GM12873 (cell line): ENCODE measurements around the gene DIP2B.

ENCODE experiments used
- TF ChIP-seq, protein P1 (sequence below): IDR thresholded peaks from 2 replicates; pipeline ENCODE4 v1.5.1; 2012; ENCODE audit warnings: low read depth, mild to moderate bottlenecking, moderate library complexity, low read length, control low read depth; ENCODE audit not compliant: insufficient read depth; ENCODE audit errors: missing control alignments

DIP2B gene

DNA sequence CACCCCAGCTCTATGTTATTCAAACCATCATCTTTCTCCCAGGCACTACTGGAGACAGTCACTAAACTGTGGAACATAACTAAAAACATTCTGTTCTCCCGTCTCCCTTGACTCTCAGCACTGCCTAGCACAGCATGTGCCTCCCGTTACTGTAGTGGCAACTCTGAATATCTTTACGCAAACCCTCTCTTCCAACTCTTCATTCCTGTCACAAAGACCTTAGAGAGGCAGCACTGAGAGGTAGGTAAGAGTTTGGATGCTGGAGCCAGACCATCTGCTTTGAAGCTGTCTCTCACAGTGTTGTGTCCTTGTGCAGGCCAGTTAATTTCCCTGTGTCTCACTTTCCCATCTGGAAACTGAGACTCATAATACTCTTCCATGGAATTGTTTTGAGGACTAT, 108.1 kb downstream of the DIP2B start:
- TF ChIP-seq, protein P1, sequence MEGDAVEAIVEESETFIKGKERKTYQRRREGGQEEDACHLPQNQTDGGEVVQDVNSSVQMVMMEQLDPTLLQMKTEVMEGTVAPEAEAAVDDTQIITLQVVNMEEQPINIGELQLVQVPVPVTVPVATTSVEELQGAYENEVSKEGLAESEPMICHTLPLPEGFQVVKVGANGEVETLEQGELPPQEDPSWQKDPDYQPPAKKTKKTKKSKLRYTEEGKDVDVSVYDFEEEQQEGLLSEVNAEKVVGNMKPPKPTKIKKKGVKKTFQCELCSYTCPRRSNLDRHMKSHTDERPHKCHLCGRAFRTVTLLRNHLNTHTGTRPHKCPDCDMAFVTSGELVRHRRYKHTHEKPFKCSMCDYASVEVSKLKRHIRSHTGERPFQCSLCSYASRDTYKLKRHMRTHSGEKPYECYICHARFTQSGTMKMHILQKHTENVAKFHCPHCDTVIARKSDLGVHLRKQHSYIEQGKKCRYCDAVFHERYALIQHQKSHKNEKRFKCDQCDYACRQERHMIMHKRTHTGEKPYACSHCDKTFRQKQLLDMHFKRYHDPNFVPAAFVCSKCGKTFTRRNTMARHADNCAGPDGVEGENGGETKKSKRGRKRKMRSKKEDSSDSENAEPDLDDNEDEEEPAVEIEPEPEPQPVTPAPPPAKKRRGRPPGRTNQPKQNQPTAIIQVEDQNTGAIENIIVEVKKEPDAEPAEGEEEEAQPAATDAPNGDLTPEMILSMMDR: no peak

DNA sequence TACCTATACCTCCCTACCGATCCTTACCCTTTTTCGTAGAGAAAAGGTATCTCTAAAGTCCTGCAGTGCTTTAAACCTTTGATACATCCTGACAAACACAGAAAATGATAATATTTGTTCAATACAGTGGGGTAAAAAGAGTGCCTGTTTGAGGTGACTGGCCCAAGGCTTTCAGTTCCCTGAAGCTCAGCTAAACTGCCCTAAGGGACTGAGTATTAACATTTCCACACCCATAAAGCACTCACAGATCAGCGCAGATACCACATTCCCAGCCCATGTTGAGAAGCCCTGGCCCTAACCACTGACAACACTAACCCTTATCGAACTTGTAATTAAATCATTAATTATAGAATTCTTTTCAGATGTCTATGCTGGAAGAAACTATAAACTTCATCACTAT, 108.7 kb downstream of the DIP2B start:
- TF ChIP-seq, protein P1: no peak

DNA sequence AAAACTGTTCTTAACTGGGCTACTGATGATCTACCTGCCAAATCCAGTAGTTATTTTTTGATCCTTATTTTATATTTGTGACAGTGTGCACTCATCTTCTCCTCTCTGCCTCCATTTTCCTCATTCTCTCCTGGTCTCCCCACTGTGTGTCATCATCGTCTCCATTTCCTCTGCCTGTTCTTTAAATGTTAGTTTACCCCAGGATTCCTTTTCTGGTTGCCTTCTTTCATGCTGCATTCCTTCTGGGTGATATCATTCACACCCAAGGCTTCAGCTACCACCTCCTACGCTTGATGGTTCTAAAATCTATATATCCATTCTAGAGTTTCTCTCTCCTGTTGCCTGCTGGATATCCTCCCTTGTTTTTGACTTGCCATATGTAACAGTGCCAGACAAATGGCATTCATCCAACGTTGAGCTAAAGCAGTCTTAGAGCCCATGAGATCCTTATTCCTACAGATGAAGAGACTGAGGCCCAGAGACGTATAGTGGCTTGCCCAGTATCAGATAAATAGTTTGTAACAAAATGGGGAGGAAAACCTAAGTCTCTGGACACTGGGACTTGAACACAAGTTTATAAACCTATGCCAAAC, 109.5 kb downstream of the DIP2B start:
- TF ChIP-seq, protein P1: no peak

DNA sequence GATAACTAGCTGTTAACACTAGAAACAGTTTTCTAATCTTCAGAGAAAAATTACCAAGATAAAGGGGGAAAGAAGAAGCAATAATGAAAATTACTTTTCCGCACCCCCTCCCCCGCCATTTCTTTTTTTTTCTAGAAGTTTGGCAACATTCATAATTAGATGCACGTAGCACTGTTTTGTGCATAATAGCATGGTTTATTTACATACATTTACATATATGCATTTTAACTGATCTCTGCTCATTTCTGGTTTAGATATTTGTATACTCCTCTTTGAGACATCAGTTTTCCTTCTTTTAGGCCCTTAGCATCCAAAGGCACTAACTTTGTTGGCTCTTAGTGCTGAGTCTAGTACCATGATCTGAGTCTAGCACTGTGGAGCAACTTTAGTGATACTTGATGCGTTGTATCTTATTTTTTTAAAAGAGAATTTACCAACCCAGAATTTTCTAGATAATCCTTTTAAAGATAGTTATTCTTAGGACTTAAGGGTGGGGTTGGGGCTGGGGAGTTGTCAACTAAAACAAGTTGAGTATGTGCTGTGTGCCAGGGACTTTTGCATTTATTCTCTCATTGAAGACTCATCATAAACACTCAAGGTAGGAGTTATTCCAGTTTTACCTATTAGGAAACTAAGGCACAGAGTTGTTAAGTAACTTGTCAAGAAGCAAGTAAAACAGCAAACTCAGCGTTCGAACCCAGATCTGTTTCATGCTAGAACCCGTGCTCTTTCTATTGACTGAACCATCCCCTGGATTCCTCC, 110.5 kb downstream of the DIP2B start:
- TF ChIP-seq, protein P1: no peak

DNA sequence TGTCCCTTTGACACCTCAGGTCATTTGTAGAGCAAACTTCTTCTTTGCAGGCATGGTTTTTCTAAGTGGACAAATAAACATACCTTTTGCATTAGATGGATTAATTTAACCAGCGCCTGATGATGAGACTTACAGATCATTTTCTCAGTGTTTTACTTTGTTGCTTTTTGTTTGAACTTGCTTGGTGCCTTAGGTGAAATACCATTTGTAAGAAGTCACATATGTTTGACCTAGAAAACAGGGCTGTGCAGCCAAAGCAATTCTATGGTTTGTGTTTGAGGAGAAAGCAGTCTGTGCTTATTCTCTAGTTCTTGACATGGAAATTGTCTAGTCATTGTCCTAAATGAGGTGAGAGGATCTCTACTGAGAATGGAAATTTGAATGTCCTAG, 111.1 kb downstream of the DIP2B start:
- TF ChIP-seq, protein P1: no peak

DNA sequence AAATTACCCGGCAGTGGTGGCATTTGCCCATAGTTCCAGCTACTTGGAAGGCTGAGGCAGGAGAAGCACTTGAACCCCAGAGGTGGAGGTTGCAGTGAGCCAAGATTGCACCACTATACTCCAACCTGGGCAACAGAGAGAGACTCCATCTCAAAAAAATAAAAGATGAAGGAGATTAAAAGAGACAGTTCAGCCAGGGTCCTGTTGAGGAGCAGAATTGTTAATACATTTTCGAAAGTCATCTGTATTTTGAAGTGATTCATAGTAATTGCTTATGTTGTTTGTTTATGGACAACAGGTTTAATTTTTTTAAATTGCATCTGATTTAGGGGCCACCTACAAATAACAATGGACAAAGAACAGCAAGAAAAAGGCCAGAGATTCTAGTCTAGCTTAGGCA, 112.9 kb downstream of the DIP2B start:
- TF ChIP-seq, protein P1: no peak

DNA sequence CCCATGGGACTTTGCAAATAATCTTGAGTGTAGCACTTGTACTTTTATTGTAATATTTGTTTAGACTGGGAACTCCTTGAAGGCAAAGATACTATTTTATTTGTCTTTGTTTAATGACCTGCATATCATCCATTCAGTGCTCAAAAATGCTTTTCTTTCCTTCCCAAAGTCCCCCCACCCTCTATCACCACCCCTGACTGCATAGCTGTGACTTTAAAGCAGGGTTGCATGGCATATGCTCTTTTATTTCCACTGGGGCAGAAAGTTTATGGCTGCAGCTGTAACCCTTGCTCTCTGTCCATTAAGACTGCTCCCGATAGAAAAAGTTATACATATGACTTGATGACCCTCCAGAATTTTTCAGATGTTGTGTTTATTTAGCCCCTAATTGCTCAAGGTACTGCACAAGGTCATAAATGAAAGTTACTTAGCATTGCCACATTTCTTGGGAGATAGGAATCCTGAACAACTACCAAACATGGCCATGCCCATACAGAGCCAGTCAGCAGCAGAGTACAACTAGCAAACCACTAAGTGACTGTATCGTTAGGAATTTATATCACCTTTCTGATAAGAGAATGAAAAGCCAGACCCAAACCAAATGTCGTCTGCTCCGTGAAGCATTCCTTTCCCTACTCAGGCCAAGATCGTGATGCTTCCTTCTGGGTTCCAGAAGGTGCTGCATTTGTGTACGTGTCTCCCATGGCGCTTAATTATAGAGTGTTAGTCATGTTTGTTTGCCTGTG, 114.3 kb downstream of the DIP2B start:
- TF ChIP-seq, protein P1: no peak
